ENCODE results near the gene GNG7. TPM values are rescaled to one million over a fixed set of nuclear protein-coding genes. Genes with fewer than 3 reads are reported as not detected.

GNG7 gene
- total RNA-seq, 1 experiment from 2014 or later, result 9.6 TPM

GRCh38 chr19:2715470-2716274, 13.2 kb upstream of the GNG7 start:
- ChIA-PET CTCF (no interaction called here), POLR2A (no interaction called here)
- no peak for TF ChIP-seq SMAD3 (CRISPR knock-in tag; IDR thresholded peaks at IDR 0.05; ENCODE audit: borderline replicate concordance)
- no peak for TF ChIP-seq ZNF396 (CRISPR knock-in tag; IDR thresholded peaks at IDR 0.05; ENCODE audit: borderline replicate concordance)
- no peak for TF ChIP-seq KAT7 (CRISPR knock-in tag; IDR thresholded peaks at IDR 0.05; ENCODE audit: borderline replicate concordance)
- no peak for TF ChIP-seq FOXP1 (CRISPR knock-in tag; IDR thresholded peaks at IDR 0.05; ENCODE audit: borderline replicate concordance)
- TF ChIP-seq MLX (CRISPR knock-in tag; IDR thresholded peaks at IDR 0.05), result no peak
- TF ChIP-seq ZBTB21 (CRISPR knock-in tag; IDR thresholded peaks at IDR 0.05; ENCODE audit: borderline replicate concordance), result no peak
- no peak for TF ChIP-seq NFE2L1 (CRISPR knock-in tag; IDR thresholded peaks at IDR 0.05)
- no peak for TF ChIP-seq EMX1 (CRISPR knock-in tag; IDR thresholded peaks at IDR 0.05)
- H3K36me3 Mint-ChIP-seq, result peaks cover 12% of the 10 kb centered on the region
- DNase-seq (ENCODE audit: low spot score), result no peak
- H3K27ac Mint-ChIP-seq, result no peak overlapping the region
- peaks cover 2% of the 10 kb centered on the region for H3K27me3 Mint-ChIP-seq (ENCODE audit: low read depth)
- no peak overlapping the region for H3K4me3 Mint-ChIP-seq
- peaks cover 8% of the 10 kb centered on the region for H3K4me1 Mint-ChIP-seq
- ATAC-seq, result no peak
- peaks cover 12% of the 10 kb centered on the region for H3K9me3 Mint-ChIP-seq

- peaks cover 12% of the 10 kb centered on the region for H3K36me3 Mint-ChIP-seq
- POLR2A ChIA-PET, result no interaction called here
- TF ChIP-seq ZSCAN18 (CRISPR knock-in tag; IDR thresholded peaks at IDR 0.05) (no peak), ATF6 (CRISPR knock-in tag; IDR thresholded peaks at IDR 0.05) (no peak), OVOL2 (CRISPR knock-in tag; IDR thresholded peaks at IDR 0.05; ENCODE audit: borderline replicate concordance) (no peak), ATF2 (CRISPR knock-in tag; IDR thresholded peaks at IDR 0.05; ENCODE audit: borderline replicate concordance, low read depth) (no peak), AR (CRISPR knock-in tag; IDR thresholded peaks at IDR 0.05) (no peak), PRDM15 (CRISPR knock-in tag; IDR thresholded peaks at IDR 0.05) (no peak), ZNF281 (CRISPR knock-in tag; IDR thresholded peaks at IDR 0.05) (no peak), TCF7 (CRISPR knock-in tag; IDR thresholded peaks at IDR 0.05; ENCODE audit: low read depth) (no peak), MYBL2 (CRISPR knock-in tag; IDR thresholded peaks at IDR 0.05) (no peak)
Observed at GRCh38 chr19:2714531-2715269, 12.2 kb upstream of the GNG7 start.

More at GRCh38 chr19:2714531-2715269, 12.2 kb upstream of the GNG7 start:
- Mint-ChIP-seq H3K4me1 (peaks cover 5% of the 10 kb centered on the region), H3K9me3 (peaks cover 12% of the 10 kb centered on the region), H3K27ac (no peak overlapping the region), H3K27me3 (ENCODE audit: low read depth) (peaks cover 2% of the 10 kb centered on the region), H3K4me3 (no peak overlapping the region)
- CTCF ChIA-PET, result interaction anchor here (0.6 kb wide), 1 partner anchor 67 kb away, joined by 3 read pairs; no protein-coding TSS in a partner anchor
- DNase-seq (ENCODE audit: low spot score), result no peak
- ATAC-seq, result no peak

All from WTC11 (cell line).